MM.1S (cell line): ENCODE results near the gene XRRA1.

Source experiments
- CTCF ChIP-seq: fragments of 300-600 bp; sonication (generic); IDR thresholded peaks from 2 replicates; pipeline ENCODE4 v1.5.1; 2016; ENCODE audit warnings: antibody characterized with exemption, low read length, mixed read lengths
- EZH2 ChIP-seq: fragments of 300-600 bp; sonication (generic); optimal IDR thresholded peaks from 2 replicates; pipeline ENCODE3; 2017; ENCODE audit warnings: low read depth, mild to moderate bottlenecking, antibody characterized with exemption, low read length, mixed read lengths
- EZH2phosphoT487 ChIP-seq: fragments of 300-600 bp; sonication (generic); IDR thresholded peaks from 2 replicates; pipeline ENCODE4 v1.6.1; 2018; ENCODE audit warnings: antibody characterized with exemption, low read length

GRCh38 chr11:74871037-74871436, 77.9 kb downstream of the XRRA1 start:
- TF ChIP-seq CTCF (no peak), EZH2phosphoT487 (no peak), EZH2 (no peak)
